IPS-18a (cell line): ENCODE results near the gene ZNF680.

Experiments used
- H3K27ac ChIP-seq: one replicate; pipeline ENCODE4 v1.5.1; 2013; ENCODE audit warnings: low read length
- H3K27me3 ChIP-seq: one replicate; pipeline ENCODE4 v1.6.1; 2013; ENCODE audit warnings: mild to moderate bottlenecking, low read length; ENCODE audit not compliant: control insufficient read depth, insufficient read depth
- H3K36me3 ChIP-seq: one replicate; pipeline ENCODE4 v1.6.1; 2013; ENCODE audit warnings: low read depth, low read length; ENCODE audit not compliant: control insufficient read depth
- H3K4me1 ChIP-seq: one replicate; pipeline ENCODE4 v1.6.1; 2013; ENCODE audit warnings: low read depth, low read length; ENCODE audit not compliant: control insufficient read depth
- H3K4me3 ChIP-seq: one replicate; pipeline ENCODE4 v1.5.1; 2013; ENCODE audit warnings: low read length
- H3K9ac ChIP-seq: one replicate; pipeline ENCODE4 v1.6.1; 2013; ENCODE audit warnings: mild to moderate bottlenecking, low read length, moderate library complexity
- H3K9me3 ChIP-seq: one replicate; pipeline ENCODE4 v1.6.1; 2013; ENCODE audit warnings: low read depth, low read length; ENCODE audit not compliant: control insufficient read depth

Gene ZNF680

DNA sequence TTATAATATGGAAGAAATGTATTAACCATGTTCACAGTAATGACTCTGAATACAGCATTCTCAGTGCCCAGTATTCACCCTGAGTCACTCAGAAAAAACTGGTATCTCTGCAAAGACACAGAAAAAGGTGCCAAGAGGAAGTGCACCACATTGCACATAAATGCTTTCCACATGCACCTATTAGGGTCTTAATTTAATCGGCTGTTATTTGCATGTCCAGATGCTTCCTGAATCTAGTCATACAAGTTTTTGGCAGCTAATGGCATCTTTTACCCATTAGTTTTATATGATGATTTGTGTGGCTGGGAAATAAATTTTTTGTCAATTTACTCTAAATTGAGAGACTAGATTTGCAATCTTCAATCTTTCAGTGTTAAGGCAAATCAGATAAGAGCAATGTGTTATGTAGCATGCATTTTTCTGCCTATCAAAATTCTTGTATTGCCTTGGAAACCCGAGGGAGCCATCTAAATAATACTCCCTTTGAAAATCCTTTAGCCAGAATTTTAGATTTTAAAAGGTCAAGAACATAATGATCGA is 58.2 kb downstream of the ZNF680 start:
- no peaks in the 10 kb centered on the region for H3K36me3 ChIP-seq
- H3K4me1 ChIP-seq: no peaks in the 10 kb centered on the region
- H3K27ac ChIP-seq: no peak overlapping the region
- H3K9ac ChIP-seq: no peak overlapping the region
- no peak overlapping the region for H3K4me3 ChIP-seq
- H3K27me3 ChIP-seq: no peaks in the 10 kb centered on the region
- H3K9me3 ChIP-seq: peaks cover 60% of the 10 kb centered on the region

GRCh38 chr7:64498270-64498669 is 64.6 kb downstream of the ZNF680 start:
- Histone ChIP-seq H3K9ac (no peak overlapping the region), H3K36me3 (no peaks in the 10 kb centered on the region), H3K4me3 (no peak overlapping the region), H3K9me3 (peaks cover 49% of the 10 kb centered on the region), H3K27ac (no peak overlapping the region), H3K27me3 (no peaks in the 10 kb centered on the region), H3K4me1 (no peaks in the 10 kb centered on the region)

DNA sequence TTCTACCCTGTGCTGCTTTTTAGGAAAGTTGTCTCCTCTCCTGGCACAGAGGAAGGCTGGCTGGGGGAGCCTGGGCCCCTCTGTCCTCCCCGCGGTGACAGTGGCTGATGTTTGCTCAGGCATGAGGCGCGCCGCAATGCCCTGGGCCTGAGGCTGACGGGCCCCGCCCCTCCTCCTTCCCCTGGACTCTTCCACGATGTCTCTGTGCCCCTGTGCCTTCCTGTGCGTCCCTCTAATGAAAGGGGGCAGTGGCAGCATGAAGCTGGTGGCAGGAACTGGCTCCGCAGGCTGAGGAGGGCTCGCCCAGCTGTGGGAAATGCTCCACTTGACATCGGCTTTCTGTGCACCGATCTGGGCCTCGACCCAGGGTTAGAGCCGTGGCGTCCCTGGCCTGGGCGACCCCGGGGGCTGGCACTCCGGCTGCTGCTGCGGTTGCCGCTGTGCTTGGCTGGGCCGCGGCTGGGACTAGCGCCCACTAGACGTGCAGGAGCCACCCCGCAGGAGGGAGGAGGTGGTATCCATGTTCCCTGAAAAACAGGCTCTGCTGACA is 67.9 kb downstream of the ZNF680 start:
- no peak overlapping the region for H3K9ac ChIP-seq
- H3K27me3 ChIP-seq: no peaks in the 10 kb centered on the region
- no peaks in the 10 kb centered on the region for H3K36me3 ChIP-seq
- no peaks in the 10 kb centered on the region for H3K4me1 ChIP-seq
- no peak overlapping the region for H3K27ac ChIP-seq
- H3K4me3 ChIP-seq: no peak overlapping the region
- H3K9me3 ChIP-seq: peaks cover 53% of the 10 kb centered on the region

GRCh38 chr7:64485623-64486022 is 77.2 kb downstream of the ZNF680 start:
- Histone ChIP-seq H3K9ac (no peak overlapping the region), H3K27ac (no peak overlapping the region), H3K4me1 (no peaks in the 10 kb centered on the region), H3K36me3 (no peaks in the 10 kb centered on the region), H3K4me3 (no peak overlapping the region), H3K9me3 (peaks cover 73% of the 10 kb centered on the region), H3K27me3 (no peaks in the 10 kb centered on the region)
